Ishikawa (cell line): ENCODE measurements around the gene TSEN34.

Source experiments
- EP300 ChIP-seq: IDR thresholded peaks from 2 replicates; pipeline ENCODE4 v1.6.1; 2012; ENCODE audit warnings: borderline replicate concordance
- FOXM1 ChIP-seq: IDR thresholded peaks from 2 replicates; pipeline ENCODE4 v1.6.1; 2012; ENCODE audit warnings: low read depth, borderline replicate concordance
- RAD21 ChIP-seq: IDR thresholded peaks from 2 replicates; pipeline ENCODE4 v1.6.1; 2012; ENCODE audit warnings: low read depth
- YY1 ChIP-seq: IDR thresholded peaks from 2 replicates; pipeline ENCODE4 v1.6.1; 2012; ENCODE audit warnings: low read depth
- TF ChIP-seq, protein P1 (sequence below): IDR thresholded peaks from 2 replicates; pipeline ENCODE4 v1.6.1; 2012

- TF ChIP-seq YY1 (no peak), FOXM1 (no peak), EP300 (no peak), RAD21 (no peak)
- TF ChIP-seq, protein P1, sequence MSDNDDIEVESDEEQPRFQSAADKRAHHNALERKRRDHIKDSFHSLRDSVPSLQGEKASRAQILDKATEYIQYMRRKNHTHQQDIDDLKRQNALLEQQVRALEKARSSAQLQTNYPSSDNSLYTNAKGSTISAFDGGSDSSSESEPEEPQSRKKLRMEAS = no peak
Measured at GRCh38 chr19:54178581-54179261, 12.4 kb upstream of the TSEN34 start.
